Vagina (tissue), 2 donors: ENCODE measurements around the gene IMMP2L.

Experiments
- POLR2AphosphoS5 ChIP-seq, 2 donors: sonication (generic); formaldehyde crosslinking; IDR thresholded peaks; one replicate each; pipeline ENCODE4 v1.9.0; 2017; ENCODE audit warnings: antibody characterized with exemption in 2 of 2, mild to moderate bottlenecking in 2 of 2, low read depth in 1 of 2; ENCODE audit not compliant: insufficient read depth in 1 of 2
- TF ChIP-seq, protein P1 (sequence below), 3 experiments: fragments of 450-650 bp in 2 of 3; fragments of 200-600 bp in 1 of 3; sonication (generic) in 1 of 3; IDR thresholded peaks; one replicate each; pipeline ENCODE4 v1.5.1; 2017 to 2019; ENCODE audit warnings: antibody characterized with exemption in 3 of 3, mild to moderate bottlenecking in 2 of 3, moderate library complexity in 2 of 3

GRCh38 chr7:111541067-111541466 lies 21.2 kb downstream of the IMMP2L start:
- TF ChIP-seq, protein P1, sequence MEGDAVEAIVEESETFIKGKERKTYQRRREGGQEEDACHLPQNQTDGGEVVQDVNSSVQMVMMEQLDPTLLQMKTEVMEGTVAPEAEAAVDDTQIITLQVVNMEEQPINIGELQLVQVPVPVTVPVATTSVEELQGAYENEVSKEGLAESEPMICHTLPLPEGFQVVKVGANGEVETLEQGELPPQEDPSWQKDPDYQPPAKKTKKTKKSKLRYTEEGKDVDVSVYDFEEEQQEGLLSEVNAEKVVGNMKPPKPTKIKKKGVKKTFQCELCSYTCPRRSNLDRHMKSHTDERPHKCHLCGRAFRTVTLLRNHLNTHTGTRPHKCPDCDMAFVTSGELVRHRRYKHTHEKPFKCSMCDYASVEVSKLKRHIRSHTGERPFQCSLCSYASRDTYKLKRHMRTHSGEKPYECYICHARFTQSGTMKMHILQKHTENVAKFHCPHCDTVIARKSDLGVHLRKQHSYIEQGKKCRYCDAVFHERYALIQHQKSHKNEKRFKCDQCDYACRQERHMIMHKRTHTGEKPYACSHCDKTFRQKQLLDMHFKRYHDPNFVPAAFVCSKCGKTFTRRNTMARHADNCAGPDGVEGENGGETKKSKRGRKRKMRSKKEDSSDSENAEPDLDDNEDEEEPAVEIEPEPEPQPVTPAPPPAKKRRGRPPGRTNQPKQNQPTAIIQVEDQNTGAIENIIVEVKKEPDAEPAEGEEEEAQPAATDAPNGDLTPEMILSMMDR (IDR thresholded peaks at IDR 0.05), result no peak
- TF ChIP-seq POLR2AphosphoS5 (IDR thresholded peaks at IDR 0.05; ENCODE audit: insufficient read depth in 1 of 2, low read depth in 1 of 2), result no peak
